ENCODE measurements around the gene PRR30. TPM values are rescaled to one million over a fixed set of nuclear protein-coding genes. Genes with fewer than 3 reads are reported as not detected.
"Not testable (repeated sequence)": the region's sequence is repeated elsewhere in the genome, so short reads cannot be mapped to it uniquely, and the experiment has no call there.

PRR30 gene
- total RNA-seq, 2 donors from 2014 or later: not detected

DNA sequence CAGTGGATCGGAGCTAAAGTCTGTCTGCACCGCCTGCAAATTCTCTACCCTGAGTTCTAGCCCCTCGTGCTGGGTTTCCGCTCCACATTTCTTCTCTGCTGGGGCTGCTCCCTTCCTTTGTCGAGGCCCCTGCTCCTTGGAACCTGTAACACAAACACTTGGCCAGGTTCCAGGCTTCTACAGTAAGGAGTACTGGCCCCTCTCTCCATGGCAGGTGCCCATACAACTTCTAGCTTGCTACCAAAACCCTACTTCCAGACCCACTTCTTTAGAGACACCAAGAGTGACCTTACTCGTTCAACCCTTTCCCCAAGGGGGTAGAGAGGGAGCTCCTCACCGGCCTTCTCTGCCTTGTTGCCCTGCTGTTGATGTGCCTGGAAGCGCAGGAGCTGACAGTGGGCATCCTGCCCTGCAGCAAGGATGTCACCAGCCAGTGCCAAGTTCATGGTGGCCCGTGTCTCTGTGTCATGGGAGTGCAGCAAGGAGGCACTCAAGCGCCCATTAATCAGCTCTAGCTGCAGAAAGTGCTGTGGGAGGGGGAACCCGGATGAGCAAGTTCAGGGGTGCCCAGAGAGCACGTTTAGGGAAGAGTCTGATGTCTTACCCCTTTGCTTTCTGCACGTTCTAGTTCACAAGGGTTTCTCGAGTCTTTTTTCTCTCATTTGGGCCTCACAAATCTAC lies 5.9 kb downstream of the PRR30 start:
- DNase-seq: no peak
- no peak for ATAC-seq
- Mint-ChIP-seq H3K27me3 (no peaks in the 10 kb centered on the region), H3K36me3 (ENCODE audit: low read depth) (peaks cover 2% of the 10 kb centered on the region), H3K4me1 (peaks cover 16% of the 10 kb centered on the region), H3K4me3 (peak overlapping the region; percentile 96), H3K27ac (peak overlapping the region; percentile 92)
- H3K9me3 ChIP-seq (ENCODE audit: control insufficient read depth, low read length, poor library complexity, severe bottlenecking): no peaks in the 10 kb centered on the region

GRCh38 chr2:27131429-27131828 lies 7.8 kb downstream of the PRR30 start:
- no peak for DNase-seq
- no peak for ATAC-seq
- H3K4me3 Mint-ChIP-seq: no peak overlapping the region
- peaks cover 2% of the 10 kb centered on the region for H3K36me3 Mint-ChIP-seq (ENCODE audit: low read depth)
- peaks cover 16% of the 10 kb centered on the region for H3K4me1 Mint-ChIP-seq
- no peak overlapping the region for H3K27ac Mint-ChIP-seq
- no peaks in the 10 kb centered on the region for H3K27me3 Mint-ChIP-seq
- no peaks in the 10 kb centered on the region for H3K9me3 ChIP-seq (ENCODE audit: control insufficient read depth, low read length, poor library complexity, severe bottlenecking)

DNA sequence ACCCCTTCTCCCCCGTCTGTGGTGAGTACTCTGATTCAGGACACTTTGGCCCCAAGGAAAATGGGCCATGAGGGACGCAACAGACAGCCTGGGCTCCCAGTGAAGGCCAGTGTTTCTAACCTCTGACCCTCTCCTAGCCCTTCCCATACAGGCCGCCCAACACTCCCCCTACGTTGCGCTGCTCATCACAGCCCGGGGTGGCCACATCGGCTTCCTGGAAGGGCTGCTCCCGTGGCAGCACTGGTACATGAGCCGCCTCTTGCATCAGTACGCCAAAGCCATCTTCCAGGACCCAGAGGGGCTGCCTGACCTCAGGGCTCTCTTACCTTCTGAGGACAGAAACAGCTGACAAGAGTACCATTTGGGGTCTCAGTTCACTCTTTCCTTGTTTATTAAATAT lies 8.8 kb downstream of the PRR30 start:
- H3K36me3 Mint-ChIP-seq (ENCODE audit: low read depth): peaks cover 2% of the 10 kb centered on the region
- no peak overlapping the region for H3K4me3 Mint-ChIP-seq
- no peaks in the 10 kb centered on the region for H3K27me3 Mint-ChIP-seq
- ATAC-seq (no peak), DNase-seq (no peak)
- H3K4me1 Mint-ChIP-seq: peaks cover 16% of the 10 kb centered on the region
- H3K9me3 ChIP-seq (ENCODE audit: control insufficient read depth, low read length, poor library complexity, severe bottlenecking): no peaks in the 10 kb centered on the region
- H3K27ac Mint-ChIP-seq: peak overlapping the region; percentile 63

- H3K27ac Mint-ChIP-seq: no peak overlapping the region
- H3K4me1 Mint-ChIP-seq: peaks cover 16% of the 10 kb centered on the region
- ATAC-seq: no peak
- no peaks in the 10 kb centered on the region for H3K9me3 ChIP-seq (ENCODE audit: control insufficient read depth, low read length, poor library complexity, severe bottlenecking)
- no peak for DNase-seq
- H3K36me3 Mint-ChIP-seq (ENCODE audit: low read depth): no peaks in the 10 kb centered on the region
- no peak overlapping the region for H3K4me3 Mint-ChIP-seq
- no peaks in the 10 kb centered on the region for H3K27me3 Mint-ChIP-seq
Observed at GRCh38 chr2:27128668-27129571, 10.3 kb downstream of the PRR30 start.

GRCh38 chr2:27127883-27128667 lies 11.1 kb downstream of the PRR30 start:
- Mint-ChIP-seq H3K36me3 (ENCODE audit: low read depth) (no peaks in the 10 kb centered on the region), H3K4me3 (no peak overlapping the region), H3K27me3 (no peaks in the 10 kb centered on the region), H3K27ac (no peak overlapping the region), H3K4me1 (peaks cover 13% of the 10 kb centered on the region)
- H3K9me3 ChIP-seq (ENCODE audit: control insufficient read depth, low read length, poor library complexity, severe bottlenecking): no peaks in the 10 kb centered on the region
- ATAC-seq (no peak), DNase-seq (no peak)

DNA sequence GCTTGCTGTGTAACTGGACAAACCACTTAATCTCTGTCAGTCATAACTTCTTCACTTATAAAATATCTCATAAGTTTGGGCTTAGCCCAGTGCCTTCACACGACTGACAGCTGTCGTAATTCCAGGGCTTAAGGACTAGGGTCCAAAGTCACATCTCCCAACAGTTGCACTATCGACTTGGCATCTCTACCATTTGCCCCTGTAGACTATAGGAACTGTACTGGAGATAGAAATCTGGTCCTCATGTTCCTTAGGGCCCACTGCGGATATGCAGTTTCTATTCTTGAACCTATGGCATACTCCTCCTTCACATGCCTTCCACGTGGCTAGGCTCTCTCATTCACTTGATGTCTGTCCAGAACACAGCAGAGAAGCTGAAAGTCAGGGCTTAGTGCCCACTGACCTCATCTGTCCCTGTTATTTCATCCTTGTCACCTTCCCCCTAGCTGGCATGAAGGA lies 12.9 kb downstream of the PRR30 start:
- Mint-ChIP-seq H3K4me1 (peaks cover 7% of the 10 kb centered on the region), H3K4me3 (no peak overlapping the region), H3K36me3 (ENCODE audit: low read depth) (no peaks in the 10 kb centered on the region), H3K27ac (no peak overlapping the region), H3K27me3 (peaks cover 6% of the 10 kb centered on the region)
- no peak for ATAC-seq
- no peaks in the 10 kb centered on the region for H3K9me3 ChIP-seq (ENCODE audit: control insufficient read depth, low read length, poor library complexity, severe bottlenecking)
- no peak for DNase-seq

GRCh38 chr2:27125104-27125503 lies 14.1 kb downstream of the PRR30 start:
- Mint-ChIP-seq H3K27ac (no peak overlapping the region), H3K4me1 (peaks cover 7% of the 10 kb centered on the region), H3K4me3 (no peak overlapping the region), H3K27me3 (peaks cover 9% of the 10 kb centered on the region), H3K36me3 (ENCODE audit: low read depth) (no peaks in the 10 kb centered on the region)
- H3K9me3 ChIP-seq (ENCODE audit: control insufficient read depth, low read length, poor library complexity, severe bottlenecking): no peaks in the 10 kb centered on the region
- no peak for ATAC-seq
- no peak for DNase-seq

DNA sequence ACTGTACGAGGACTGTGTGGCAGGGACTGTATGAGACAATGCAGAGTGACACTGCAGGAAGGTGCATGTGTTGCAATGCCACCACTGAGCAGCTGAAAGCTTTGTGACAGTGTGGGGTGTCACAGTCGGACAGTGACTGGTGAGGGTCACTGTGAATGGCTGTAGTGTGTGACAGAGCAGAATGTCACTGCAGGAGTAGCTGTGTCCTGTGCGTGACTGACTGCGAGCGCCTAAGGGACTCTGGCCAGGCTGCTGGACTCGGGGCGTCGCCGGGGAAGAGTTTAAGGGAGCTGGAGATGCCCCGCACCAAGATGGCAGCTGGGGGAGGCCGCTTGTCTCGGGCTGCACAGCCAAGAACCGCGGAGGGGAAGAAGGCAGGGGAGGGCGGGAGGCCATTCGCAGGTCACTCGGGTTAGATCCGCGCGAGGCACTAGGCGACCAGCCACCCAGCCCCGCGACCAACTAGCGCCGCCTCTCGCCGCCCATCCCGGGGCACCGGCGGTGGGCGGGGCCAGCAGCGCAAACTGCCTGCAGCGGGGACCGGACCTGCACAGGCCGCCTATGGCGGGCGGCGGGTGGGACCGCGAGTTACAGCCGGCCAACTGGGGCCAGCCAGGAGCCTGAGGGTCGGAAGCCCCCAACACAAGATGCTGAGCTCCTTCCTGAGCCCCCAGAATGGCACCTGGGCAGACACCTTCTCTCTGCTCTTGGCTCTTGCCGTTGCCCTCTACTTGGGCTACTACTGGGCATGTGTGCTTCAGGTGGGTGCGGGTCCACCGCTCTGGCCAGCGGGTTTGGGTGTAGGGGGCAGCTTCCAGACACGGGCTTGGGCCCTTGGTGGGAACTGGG lies 15.7 kb downstream of the PRR30 start, which contains the start of gene ABHD1:
Gene ABHD1 (plus strand): TSS at position 514 of the 849 bp plus-strand sequence. CDS start 134 bp downstream, at position 648.
- peak within 1 kb of the TSS; percentile 86 for H3K27ac Mint-ChIP-seq
- DNase-seq: peak; percentile 34 to 75 (median 72)
- no peaks in the 10 kb centered on the region for H3K9me3 ChIP-seq (ENCODE audit: control insufficient read depth, low read length, poor library complexity, severe bottlenecking)
- no peaks in the 10 kb centered on the region for H3K36me3 Mint-ChIP-seq (ENCODE audit: low read depth)
- peaks cover 13% of the 10 kb centered on the region for H3K27me3 Mint-ChIP-seq
- peaks cover 12% of the 10 kb centered on the region for H3K4me1 Mint-ChIP-seq
- H3K4me3 Mint-ChIP-seq: peak within 1 kb of the TSS; percentile 91
- ATAC-seq: peak; percentile 85

GRCh38 chr2:27122791-27123190 lies 16.4 kb downstream of the PRR30 start:
- peaks cover 20% of the 10 kb centered on the region for H3K27me3 Mint-ChIP-seq
- ATAC-seq (no peak), DNase-seq (no peak)
- H3K4me3 Mint-ChIP-seq: peak overlapping the region; percentile 91
- peaks cover 12% of the 10 kb centered on the region for H3K4me1 Mint-ChIP-seq
- H3K9me3 ChIP-seq (ENCODE audit: control insufficient read depth, low read length, poor library complexity, severe bottlenecking): no peaks in the 10 kb centered on the region
- H3K36me3 Mint-ChIP-seq (ENCODE audit: low read depth): no peaks in the 10 kb centered on the region
- H3K27ac Mint-ChIP-seq: peak overlapping the region; percentile 86

DNA sequence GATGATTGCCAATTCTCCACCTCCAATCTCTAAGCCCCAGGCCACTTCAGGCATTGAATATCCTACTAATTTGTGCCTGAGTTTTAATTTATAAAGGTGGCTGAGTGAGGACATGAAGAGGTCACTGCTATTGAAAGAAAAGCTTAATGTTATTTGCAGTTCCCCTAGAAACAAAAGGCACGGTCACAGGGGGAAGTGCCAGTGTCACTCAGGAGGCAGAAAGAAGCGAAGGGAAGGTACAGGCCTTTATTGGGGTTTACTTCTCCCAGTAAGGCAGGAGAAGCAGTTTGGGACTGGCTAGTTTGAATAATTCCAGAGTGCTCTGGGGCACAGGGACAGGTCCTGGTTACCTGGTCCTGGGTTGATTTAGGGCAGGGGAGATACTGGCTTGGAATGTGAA lies 17.3 kb downstream of the PRR30 start:
- H3K27ac Mint-ChIP-seq: no peak overlapping the region
- no peak overlapping the region for H3K4me3 Mint-ChIP-seq
- peaks cover 25% of the 10 kb centered on the region for H3K27me3 Mint-ChIP-seq
- no peaks in the 10 kb centered on the region for H3K36me3 Mint-ChIP-seq (ENCODE audit: low read depth)
- H3K4me1 Mint-ChIP-seq: peaks cover 12% of the 10 kb centered on the region
- DNase-seq: no peak
- ATAC-seq: no peak
- H3K9me3 ChIP-seq (ENCODE audit: control insufficient read depth, low read length, poor library complexity, severe bottlenecking): no peaks in the 10 kb centered on the region

DNA sequence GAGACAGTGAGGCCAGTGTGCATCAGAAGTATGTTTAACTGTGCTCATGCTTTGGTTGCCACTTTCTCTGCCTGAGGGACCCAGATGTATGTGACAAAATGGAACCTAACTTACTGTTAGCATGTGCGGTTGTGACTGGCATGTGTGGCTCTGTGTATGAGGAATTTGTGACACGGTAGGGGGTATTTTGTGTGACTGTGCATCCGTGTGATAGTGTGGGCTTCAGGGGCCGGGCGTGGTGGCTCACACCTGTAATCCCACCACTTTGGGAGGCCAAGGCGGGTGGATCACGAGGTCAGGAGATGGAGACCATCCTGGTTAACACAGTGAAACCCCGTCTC lies 19.9 kb downstream of the PRR30 start:
- DNase-seq; H3K36me3 Mint-ChIP-seq (ENCODE audit: low read depth); H3K9me3 ChIP-seq (ENCODE audit: control insufficient read depth, low read length, poor library complexity, severe bottlenecking); ATAC-seq; H3K27ac Mint-ChIP-seq: not testable (repeated sequence)
- H3K4me1 Mint-ChIP-seq: peaks cover 12% of the 10 kb centered on the region
- peak overlapping the region; percentile 84 for H3K4me3 Mint-ChIP-seq
- peaks cover 34% of the 10 kb centered on the region for H3K27me3 Mint-ChIP-seq

DNA sequence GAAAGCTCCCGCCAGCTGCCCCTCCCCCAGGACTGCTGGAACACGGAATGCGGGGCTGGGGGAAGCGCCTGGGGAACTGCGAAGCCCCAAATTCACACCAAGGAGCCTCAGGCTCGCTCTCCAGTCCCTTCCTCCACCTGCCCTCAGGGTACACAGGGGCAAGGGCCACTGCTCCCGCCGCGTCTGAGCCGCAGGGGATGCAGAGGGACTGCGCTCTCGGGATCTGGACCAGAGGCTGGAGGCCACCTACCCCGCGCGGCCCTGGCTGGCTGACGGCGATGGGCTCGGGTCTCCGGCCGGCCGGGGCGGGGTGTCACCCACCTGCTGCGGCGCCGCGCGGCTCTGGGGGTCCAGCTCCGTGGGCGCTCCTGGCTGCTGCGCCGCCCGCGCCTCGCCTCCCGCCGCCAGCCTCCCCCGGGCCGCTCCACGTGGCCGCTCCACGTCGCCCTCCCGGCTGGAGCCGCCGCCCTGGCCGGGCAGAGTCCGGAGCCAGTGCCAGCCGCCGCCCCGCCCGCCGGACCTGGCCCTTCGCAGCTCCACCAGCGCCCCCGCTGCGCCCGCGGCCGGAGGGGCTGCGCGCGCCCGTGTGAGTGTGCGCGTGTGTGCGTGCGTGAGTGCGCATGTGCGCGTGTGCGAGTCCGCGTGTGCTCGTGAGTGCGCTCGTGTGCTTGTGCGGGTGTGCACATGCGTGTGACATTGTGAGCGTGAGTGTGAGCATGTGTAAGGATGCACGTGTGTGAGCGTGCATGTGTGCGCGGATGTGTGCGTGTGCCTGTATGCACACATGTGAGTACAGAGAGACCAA lies 20.5 kb downstream of the PRR30 start, which contains the start of gene CGREF1:
Gene CGREF1 (minus strand): TSS at position 604 of the 805 bp plus-strand sequence. CDS start 14,762 bp downstream, outside the sequence.
- Mint-ChIP-seq H3K4me1 (peaks cover 10% of the 10 kb centered on the region), H3K27ac (no peak within 1 kb of the TSS), H3K4me3 (peak within 1 kb of the TSS; percentile 84), H3K27me3 (peaks cover 38% of the 10 kb centered on the region), H3K36me3 (ENCODE audit: low read depth) (no peaks in the 10 kb centered on the region)
- no peak for DNase-seq
- H3K9me3 ChIP-seq (ENCODE audit: control insufficient read depth, low read length, poor library complexity, severe bottlenecking): no peaks in the 10 kb centered on the region
- ATAC-seq: no peak

Data from T-helper 17 cell (primary cell).